WTC11 (cell line): Measurements from ENCODE around the gene GSTA1.
"Not testable (repeated sequence)": the region's sequence is repeated elsewhere in the genome, so short reads cannot be mapped to it uniquely, and the experiment has no call there.

Experiments
- CTCF ChIP-seq: fragments of 200-600 bp; IDR thresholded peaks from 2 replicates; pipeline ENCODE4 v1.8.0; 2022; ENCODE audit warnings: antibody characterized with exemption
- USF2 ChIP-seq: sonication (generic); formaldehyde crosslinking; IDR thresholded peaks from 2 replicates; pipeline ENCODE4 v1.8.1; 2023; ENCODE audit warnings: mild to moderate bottlenecking, missing genetic modification reagents, moderate library complexity
- ZNF121 ChIP-seq: sonication (generic); formaldehyde crosslinking; IDR thresholded peaks from 2 replicates; pipeline ENCODE4 v1.8.0; 2023; ENCODE audit warnings: missing genetic modification reagents

- not testable (repeated sequence) for TF ChIP-seq CTCF; ZNF121 (CRISPR knock-in tag); USF2 (CRISPR knock-in tag)
Observed at GRCh38 chr6:52769399-52769798, 34.2 kb downstream of the GSTA1 start.
